ENCODE results near the gene MANF.

The MANF gene

DNA sequence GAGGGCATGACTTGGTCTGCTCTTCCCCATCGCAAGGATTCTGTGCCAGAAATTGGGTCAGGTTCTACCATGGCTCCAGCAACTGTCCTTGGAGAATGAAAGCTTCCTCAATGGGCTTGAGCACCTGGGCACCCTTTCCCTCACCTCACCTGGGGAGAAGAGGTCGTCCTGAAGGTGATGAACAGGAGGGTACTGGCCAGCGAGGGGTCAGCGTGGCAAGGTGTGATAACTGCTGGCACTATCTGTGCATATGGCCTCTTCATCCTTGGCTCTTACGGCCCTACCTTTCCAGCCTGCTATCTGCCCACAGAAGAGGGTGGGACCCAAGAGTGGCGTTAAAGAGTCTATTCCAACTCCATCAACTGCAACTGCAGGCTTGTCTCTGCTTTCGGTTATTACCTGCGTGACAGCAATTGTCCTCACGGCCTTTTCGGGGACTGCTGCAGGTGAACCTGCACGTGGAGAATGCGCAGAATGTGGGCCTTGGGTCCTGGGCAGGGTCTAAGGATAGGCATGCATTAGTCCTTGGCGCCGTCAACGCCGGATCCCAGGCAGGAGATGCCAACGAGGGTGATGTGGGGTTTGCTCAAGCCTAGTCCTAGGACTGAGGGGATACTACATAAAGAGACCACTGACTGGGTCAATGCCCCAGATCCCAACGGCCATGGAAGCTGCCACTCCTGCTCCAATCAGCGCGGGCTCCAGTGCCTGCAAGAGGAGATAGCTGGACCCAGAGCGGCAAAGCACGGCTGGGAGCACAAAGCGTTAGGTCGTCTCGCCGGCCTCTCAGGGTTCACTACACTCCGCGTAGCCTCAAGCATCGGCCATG is 5.4 kb downstream of the MANF start:
- DNase-seq: no peak

GRCh38 chr3:51391075-51391565 is 6.0 kb downstream of the MANF start, which contains the start of gene RBM15B:
TSS of gene RBM15B (plus strand) at chr3:51391285. CDS start at chr3:51391400, 115 bp downstream.
- peak; percentile 82 to 86 for DNase-seq

DNA sequence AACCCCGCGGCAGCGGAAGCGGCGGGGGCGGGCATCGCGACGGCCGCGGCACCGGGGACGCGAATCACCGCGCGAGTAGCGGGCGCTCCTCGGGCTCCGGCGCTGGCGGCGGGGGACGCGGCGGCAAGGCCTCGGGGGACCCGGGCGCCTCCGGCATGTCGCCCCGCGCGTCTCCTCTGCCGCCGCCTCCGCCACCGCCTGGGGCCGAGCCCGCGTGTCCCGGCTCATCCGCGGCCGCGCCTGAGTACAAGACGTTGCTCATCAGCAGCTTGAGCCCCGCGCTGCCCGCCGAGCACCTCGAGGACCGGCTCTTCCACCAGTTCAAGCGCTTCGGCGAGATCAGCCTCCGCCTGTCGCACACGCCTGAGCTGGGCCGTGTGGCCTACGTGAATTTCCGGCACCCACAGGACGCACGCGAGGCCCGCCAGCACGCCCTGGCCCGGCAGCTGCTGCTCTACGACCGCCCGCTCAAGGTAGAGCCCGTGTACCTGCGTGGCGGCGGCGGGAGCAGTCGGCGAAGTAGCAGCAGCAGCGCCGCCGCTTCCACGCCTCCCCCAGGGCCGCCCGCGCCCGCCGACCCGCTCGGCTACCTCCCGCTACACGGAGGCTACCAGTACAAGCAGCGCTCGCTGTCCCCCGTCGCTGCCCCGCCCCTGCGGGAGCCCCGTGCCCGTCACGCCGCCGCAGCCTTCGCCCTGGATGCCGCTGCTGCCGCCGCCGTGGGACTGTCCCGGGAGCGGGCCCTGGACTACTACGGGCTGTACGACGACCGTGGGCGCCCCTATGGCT is 6.7 kb downstream of the MANF start:
- no peak for DNase-seq

- DNase-seq: no peak
These were observed 7.5 kb downstream of the MANF start for GRCh38 chr3:51392355-51393133.

DNA sequence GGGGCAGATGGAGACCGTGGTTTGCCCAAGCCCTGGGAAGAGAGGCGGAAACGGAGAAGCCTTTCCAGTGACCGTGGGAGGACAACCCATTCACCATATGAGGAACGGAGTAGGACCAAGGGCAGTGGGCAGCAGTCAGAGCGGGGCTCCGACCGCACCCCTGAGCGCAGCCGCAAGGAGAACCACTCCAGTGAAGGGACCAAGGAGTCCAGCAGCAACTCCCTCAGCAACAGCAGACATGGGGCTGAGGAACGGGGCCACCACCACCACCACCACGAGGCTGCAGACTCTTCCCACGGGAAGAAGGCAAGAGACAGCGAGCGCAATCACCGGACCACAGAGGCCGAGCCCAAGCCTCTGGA is 8.0 kb downstream of the MANF start:
- DNase-seq: no peak

DNA sequence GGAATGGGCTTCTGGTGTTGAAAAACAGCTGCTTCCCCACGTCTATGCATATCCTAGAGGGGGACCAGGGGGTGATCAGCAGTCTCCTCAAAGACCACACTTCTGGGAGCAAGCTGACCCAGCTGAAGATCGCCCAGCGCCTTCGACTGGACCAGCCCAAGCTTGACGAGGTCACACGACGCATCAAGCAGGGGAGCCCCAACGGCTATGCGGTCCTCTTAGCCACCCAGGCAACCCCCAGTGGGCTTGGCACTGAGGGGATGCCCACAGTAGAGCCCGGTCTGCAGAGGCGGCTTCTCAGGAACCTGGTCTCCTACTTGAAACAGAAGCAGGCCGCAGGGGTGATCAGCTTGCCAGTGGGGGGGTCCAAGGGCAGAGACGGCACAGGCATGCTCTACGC is 8.5 kb downstream of the MANF start:
- DNase-seq: no peak

DNA sequence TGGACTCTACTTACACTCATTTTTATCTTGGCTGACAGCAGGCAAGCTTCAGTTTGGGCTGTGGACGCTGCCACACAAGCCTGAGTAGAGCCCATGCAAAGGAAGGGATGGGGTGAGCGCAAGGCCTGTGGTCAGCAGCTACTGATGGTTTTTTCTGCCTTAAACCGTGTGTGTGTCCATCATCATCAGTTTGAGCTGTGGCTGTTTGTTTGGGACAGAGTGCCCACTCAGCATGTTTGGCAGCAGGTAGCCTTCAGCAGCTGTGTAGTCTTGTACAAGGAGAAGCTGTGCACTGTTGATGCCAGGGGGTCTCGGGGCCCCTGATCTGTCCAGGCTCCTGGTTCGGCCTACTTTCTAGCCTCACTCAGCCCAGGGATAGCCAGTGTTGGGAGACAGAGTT is 9.4 kb downstream of the MANF start:
- DNase-seq: no peak

DNA sequence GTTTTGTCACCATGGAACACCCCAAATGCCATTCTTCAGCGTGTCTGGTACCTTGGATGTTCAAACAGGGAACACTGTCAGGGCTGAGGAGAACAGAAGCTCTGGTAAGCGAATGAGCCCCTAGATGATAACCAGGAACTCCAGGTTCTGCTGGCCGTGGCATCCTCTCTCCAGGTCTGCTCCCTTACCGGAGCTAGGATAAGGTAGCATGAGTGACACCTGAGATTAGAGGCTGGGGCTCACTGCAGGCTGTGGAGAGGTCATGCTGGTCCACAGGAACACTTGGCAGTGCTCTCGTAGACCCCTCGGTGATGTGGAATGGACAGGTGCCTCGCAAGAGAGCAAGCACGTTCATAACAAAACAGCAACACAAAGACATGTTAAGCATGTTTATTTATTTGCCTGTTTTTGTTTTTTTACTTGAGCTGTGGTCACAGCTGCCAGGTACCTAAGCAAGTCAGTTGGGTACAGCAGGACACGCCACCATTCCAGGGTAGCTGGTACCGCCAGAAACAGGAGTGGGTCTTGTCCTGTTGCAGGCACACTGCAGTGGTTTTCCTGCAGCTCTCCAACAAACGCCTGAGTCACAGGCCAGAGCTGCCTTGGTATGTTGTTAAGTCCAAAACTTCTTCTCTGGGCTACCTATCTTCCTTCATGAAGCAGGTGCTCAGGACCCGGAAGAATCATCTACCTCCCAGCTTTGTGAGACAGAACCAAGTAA is 10.6 kb downstream of the MANF start:
- no peak for DNase-seq

DNA sequence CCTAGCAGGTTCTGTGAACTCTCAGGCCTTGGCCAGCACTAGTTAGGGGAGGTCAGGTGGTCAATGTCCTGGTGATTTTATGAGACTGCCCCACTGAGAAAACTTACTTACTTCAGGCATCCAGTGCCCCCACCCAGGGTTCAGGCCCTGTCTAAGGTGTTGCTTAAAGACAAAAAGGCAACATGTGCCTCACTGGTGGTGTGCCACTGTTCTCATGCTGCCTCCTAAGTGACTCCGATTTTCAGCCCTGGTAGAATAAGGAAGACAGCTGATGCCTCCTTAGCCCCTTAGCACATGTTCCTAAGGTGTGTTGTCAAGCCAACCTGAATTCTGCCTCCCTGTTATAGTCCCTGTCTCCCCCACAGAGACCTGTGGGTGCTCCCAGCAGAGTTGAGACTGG is 11.3 kb downstream of the MANF start:
- no peak for DNase-seq

GRCh38 chr3:51397392-51397791 is 12.3 kb downstream of the MANF start:
- DNase-seq: no peak

DNA sequence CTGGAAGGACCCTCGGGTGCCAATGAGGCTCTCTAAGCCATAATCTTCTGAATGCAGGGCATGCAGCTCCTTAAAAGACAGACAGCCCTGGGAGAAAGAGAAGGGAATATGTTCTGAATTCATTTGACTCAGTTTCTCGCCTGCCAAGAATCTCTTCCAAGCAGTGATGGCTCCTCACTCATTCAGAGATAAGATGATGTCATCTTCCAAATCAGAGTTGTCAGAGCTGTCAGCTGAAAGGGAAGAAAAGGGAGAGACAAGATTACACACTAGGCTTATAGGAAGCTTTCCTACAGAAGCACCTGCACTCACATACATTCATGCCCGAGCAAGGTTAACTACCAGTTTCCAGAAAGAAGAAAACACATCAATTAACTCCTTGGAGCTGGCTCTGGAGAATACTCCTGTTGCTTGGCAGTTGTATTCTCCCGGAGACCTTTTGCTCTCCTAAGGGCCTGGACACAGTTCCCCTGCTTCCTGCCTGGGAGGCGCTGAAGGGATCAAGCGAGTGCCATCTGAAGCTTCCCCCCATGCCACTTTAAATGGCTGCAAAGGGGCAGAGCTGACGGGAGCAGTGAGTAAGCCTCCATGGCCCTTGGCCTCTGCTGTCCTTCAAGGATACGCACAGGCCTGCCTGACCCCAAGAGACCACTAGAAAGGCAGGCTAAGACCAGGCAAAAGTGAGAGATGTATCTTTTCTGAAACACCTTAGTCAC is 13.7 kb downstream of the MANF start:
- DNase-seq: no peak

- no peak for DNase-seq
These were observed 15.1 kb downstream of the MANF start for GRCh38 chr3:51400166-51400565.

DNA sequence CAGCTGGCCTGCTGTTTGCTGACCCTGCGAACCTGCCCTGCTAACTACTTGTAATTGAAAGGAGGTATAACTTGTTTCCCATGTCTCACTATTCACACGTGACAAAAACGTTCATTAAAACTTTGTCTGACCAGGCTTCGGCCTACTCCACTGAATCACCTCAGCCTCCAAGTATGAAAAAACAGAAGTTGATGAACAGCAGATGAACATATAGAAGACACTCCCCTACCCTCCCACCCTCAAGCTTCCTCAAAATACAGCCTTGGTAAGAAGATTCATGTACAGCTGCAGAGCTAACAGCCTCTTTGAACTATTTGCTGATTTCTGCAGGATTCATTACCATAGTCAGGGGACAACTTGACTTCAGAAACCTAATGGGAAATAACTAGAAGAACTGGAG is 16.6 kb downstream of the MANF start:
- peak in 1 of 2 donors; percentile 80 for DNase-seq

DNA sequence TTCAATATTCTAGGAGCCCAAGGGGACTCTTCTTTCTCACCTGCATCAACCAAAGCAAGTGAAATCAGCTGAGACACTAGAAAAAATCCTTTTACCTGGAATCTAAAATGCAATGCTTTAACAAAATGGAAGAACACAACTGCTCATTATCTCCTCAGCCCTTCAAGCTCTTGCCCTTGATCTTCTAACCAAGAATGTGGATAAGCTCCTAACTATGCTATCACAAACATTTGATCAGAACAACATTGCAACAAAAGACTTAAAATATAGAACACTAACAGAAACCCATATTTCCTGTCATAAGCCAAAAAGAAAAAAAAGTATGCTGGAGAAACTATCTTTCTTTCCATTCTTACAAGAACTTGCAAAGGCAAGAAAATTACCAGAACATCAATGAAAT is 18.6 kb downstream of the MANF start:
- DNase-seq: no peak

GRCh38 chr3:51408021-51408420 is 22.9 kb downstream of the MANF start:
- no peak for DNase-seq

GRCh38 chr3:51408813-51409212 is 23.7 kb downstream of the MANF start:
- no peak for DNase-seq

DNA sequence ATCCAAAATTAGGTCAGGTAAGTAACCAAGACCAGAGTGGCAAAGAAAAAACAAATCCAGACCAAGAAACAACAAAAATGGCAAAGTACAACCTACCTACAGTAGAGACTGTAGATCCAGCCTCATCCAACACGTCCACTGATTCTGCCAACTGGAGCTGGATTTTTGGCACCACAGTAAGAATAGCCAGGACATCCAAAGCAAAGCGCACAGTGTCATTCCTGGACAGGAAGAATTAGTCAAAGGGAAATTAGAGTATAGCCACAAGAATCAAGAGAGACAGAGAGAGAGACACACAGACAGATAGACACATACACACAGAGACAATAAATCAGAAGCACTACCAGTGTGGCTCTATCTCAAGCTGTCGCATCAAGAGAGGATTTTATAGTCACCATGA is 37.1 kb downstream of the MANF start:
- DNase-seq: no peak

- DNase-seq: no peak
These were observed 41.8 kb downstream of the MANF start for GRCh38 chr3:51426921-51427320.

- no peak for DNase-seq
These were observed 44.0 kb downstream of the MANF start for GRCh38 chr3:51429138-51429537.

- no peak for DNase-seq
These were observed 49.0 kb downstream of the MANF start for GRCh38 chr3:51434110-51434509.

GRCh38 chr3:51434746-51435327 is 49.7 kb downstream of the MANF start:
- DNase-seq: peak in 1 of 2 donors; percentile 68
